Measurements from ENCODE around the gene NAT14.
A peak's percentile ranks its signal among the peaks of the same experiment; 100 is the strongest.

NAT14 gene

GRCh38 chr19:55471266-55471665, 13.7 kb upstream of the NAT14 start:
- peak; percentile 68 for DNase-seq (ENCODE audit: low spot score)

DNA sequence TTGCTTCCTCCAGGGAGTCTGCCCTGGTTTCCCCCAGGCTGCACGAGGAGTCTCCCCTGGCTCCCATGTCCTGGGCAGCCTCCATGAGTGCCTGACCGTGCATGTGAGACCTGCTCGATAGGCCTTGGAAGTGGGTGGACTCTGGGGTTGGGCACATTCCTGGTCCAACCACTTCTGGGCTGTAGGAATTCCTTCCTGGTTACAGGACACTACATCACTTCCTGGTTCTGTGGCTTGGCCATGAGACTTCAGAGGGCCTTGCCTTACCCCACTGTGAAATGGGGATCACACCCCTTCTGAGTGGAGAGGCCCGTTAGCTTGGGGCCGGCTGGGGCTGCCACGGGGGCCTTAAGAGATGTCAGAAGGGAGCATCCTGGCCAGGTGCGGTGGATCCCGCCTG, 12.5 kb upstream of the NAT14 start:
- DNase-seq (ENCODE audit: low spot score), result peak; percentile 99

- peak; percentile 66 for DNase-seq (ENCODE audit: low spot score)
Observed at GRCh38 chr19:55473225-55474012, 11.6 kb upstream of the NAT14 start.

DNA sequence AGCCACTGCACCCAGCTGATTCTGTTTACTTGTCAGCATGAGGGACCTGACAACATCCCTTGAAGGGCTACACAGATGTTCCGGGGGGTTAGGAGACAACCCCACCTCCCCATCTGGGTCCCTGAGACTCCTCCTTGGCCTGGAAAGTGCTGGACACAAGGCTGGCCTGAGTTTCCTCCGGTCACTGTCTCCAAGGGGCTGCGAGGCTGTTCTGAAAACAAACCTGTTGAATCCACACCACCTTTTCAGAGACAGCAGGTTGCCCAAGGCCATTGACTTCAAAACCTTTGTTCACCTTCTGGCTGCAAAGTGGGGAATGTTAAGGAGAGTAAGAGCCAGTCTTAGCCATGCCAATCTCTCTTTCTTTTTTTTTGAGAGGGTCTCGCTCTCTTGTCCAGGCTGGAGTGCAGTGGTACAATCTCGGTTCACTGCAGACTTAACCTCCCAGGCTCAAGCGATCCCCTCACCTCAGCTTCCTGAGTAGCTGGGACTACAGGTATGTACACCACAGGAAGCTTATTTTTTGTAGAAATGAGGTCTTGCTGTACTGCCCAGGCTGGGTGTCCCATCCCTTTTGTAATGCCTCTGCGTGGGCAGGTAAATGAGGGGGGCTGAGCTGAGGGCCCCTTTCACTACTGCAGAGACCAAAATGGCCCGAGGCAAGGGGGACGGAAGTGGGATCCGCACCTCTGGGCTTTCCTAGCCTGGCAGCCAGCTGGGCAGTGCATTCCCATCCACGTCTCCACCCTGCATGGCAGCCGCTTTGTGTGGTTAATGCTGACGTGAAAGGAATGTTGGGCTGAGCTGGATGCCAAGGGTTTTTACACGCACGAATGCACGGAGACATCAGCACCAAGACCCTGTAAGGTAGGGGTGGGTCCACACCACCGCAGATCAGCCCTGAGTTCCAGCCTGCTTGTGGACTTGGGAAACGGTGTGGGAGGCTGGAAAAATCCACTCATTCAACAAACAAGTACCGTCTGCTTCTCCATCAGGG, 10.4 kb upstream of the NAT14 start:
- DNase-seq (ENCODE audit: low spot score), result peak; percentile 98

DNA sequence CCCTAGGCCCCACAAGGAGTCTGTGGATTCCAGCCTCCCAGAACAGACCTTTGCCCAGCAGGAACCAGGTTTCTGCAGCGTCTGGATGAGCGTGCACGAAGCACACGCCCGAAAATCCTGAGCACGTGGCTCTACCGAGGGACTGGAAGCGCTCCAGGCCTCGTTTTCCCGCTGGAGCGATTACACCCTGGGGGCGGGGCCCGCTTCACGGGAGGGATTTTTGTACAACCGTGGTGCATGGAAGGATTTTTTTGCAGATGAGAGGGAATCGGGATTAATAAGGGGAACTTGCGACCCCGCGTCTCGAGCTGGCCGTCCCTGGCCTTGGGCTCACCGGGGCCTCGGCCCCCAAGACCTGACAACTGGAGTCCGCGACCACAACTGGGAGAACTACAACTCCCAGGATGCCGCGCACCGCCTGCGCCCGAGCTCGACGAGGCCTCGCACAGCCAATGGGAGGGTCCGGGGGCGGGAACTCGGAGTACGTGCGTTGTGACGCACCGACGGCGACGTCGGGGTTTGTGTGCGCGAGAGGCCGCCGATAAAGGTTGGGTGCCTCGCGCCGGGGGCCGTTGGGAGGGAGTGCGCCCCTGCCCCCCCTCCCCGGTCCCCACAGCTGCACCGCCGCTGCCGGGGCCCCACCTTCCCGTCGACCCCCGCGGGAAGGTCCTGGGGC, 8.8 kb upstream of the NAT14 start, which contains the start of gene ZNF628:
Gene ZNF628 (plus strand): TSS at position 518 of the 676 bp plus-strand sequence. CDS start 3,294 bp downstream, outside the sequence.
- DNase-seq (ENCODE audit: low spot score), result peak; percentile 99

DNA sequence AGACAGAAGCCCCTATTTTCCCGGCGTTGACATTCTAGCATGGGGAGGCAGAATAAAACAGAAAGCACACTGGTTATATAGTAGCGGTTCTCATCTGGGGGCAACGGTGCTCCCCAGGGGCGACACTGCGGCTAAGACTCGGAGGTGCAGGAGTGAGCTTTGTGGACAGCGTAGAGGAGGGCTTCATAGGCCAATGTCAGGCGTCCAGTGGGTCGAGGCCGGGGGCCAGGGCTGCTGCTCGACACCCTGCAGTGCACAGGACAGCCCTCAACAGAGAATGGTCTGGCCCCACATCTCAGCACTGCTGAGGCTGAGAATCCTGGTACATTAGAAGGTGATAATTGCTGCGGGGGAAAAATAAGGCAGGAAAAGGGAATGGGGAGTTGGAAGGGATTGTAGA, 7.1 kb upstream of the NAT14 start:
- DNase-seq (ENCODE audit: low spot score), result no peak

GRCh38 chr19:55478364-55478763, 6.6 kb upstream of the NAT14 start:
- no peak for DNase-seq (ENCODE audit: low spot score)

DNA sequence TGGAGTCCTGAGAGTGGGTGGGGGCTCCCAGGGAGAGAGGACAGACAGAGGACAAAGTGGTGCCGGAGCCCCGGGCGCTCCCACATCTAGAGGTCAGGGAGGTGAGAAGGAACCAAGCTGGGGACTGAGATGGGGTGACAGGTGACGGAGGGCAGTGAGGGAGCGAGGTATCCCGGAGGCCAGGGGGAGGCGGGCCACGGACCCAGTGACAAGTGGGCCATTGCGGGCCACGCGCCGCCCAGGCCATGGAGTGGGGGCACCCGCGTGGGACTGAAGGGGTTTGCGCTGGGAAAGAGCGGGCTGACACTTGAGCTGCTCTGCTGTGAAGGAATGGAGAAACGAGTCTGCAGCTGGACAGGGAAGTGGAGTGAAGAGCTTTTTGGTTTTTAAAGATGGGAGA, 5.9 kb upstream of the NAT14 start:
- DNase-seq (ENCODE audit: low spot score), result no peak

DNA sequence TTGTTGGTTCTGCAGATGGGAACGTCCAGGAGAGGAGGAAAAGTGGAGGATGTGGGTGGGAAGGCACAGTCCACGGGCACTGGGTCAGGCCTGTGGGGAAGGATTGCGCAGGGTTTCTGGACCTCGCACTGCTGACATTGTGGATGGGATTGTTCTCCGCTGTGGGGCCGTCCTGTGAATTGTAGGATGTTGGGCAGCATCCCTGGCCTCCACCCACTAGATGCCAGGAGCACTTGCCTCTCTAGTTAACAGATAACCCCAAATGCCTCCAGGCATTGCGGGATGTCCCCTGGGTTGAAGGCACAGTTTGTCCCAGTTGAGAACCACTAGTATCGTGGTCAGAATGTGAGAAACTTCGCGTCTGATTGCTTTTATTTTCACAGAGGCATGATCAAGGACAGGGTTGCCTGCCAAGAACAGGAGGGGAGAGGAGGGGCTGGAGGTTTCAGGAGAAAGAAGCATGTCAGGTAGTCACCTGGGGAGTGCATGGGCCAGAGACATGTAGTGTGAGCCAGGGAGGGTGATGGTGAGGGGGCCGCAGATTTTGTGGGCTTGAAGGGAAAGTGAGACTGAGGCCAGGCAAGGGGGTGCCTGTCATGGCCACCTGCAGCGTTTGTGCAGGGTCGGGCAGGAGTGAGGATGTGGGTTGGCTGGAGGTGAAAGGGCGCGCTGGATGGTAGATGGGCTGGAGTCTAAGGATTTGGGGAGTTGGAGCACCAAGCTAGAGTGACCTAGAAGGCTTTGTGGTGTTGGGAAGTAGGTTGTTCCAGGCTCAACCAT, 5.3 kb upstream of the NAT14 start:
- DNase-seq (ENCODE audit: low spot score), result no peak

DNA sequence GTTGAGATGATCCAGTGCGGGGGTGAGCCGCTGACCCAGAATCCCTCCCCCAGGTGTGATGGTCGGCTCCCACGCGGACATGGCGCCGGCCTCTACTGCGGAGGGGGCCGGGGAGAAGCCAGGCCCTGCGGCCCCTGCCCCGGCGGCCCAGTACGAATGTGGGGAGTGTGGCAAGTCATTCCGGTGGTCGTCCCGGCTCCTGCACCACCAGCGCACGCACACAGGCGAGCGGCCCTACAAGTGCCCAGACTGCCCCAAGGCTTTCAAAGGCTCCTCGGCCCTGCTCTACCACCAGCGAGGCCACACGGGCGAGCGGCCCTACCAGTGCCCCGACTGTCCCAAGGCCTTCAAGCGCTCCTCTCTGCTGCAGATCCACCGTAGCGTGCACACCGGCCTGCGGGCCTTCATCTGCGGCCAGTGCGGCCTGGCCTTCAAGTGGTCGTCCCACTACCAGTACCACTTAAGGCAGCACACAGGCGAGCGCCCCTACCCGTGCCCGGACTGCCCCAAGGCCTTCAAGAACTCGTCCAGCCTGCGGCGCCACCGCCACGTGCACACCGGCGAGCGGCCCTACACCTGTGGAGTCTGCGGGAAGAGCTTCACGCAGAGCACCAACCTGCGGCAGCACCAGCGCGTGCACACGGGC, 3.7 kb upstream of the NAT14 start:
- no peak for DNase-seq (ENCODE audit: low spot score)

- no peak for DNase-seq (ENCODE audit: low spot score)
Observed at GRCh38 chr19:55481794-55482155, 3.2 kb upstream of the NAT14 start.

DNA sequence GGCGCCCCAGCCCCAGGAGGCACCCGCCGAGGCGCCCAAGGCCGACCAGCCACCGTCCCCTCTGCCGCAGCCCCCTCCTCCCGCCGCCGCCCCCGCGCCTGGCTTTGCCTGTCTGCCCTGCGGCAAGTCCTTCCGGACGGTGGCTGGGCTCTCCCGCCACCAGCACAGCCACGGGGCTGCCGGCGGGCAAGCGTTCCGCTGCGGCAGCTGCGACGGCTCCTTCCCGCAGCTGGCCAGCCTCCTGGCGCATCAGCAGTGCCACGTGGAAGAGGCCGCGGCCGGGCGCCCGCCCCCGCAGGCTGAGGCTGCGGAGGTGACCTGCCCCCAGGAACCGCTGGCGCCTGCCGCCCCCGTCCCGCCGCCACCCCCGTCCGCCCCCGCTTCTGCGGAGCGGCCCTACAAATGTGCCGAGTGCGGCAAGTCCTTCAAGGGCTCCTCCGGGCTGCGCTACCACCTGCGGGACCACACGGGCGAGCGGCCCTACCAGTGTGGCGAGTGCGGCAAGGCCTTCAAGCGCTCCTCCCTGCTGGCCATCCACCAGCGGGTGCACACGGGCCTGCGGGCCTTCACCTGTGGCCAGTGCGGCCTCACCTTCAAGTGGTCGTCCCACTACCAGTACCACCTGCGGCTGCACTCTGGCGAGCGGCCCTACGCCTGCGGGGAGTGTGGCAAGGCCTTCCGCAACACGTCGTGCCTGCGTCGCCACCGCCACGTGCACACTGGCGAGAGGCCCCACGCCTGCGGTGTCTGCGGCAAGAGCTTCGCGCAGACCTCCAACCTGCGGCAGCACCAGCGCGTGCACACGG, 2.6 kb upstream of the NAT14 start:
- no peak for DNase-seq (ENCODE audit: low spot score)

DNA sequence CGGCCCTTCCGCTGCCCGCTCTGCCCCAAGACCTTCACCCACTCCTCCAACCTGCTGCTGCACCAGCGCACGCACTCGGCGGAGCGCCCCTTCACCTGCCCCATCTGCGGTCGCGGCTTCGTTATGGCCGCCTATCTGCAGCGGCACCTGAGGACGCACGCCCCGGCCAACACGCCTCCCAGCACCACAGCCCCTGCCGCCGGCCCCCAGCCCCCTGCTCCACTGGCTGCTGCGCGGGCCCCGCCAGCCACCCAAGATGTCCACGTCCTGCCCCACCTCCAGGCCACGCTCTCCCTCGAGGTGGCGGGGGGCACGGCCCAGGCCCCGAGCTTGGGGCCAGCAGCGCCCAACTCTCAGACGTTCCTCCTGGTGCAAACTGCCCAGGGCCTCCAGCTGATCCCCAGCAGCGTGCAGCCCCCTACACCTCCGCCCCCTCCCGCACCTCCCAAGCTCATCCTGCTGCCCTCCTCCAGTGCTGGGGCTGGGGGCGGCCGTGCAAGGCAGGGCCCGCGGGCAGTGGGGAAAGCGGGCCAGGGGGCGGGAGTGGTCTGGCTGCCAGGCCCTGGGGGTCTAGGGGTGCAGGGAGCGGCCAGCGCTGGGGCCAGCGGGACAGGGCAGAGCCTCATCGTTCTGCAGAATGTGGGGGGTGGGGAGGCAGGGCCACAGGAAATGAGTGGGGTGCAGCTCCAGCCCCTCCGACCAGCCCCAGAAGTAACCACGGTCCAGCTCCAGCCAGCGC, 1.9 kb upstream of the NAT14 start:
- DNase-seq (ENCODE audit: low spot score), result no peak

DNA sequence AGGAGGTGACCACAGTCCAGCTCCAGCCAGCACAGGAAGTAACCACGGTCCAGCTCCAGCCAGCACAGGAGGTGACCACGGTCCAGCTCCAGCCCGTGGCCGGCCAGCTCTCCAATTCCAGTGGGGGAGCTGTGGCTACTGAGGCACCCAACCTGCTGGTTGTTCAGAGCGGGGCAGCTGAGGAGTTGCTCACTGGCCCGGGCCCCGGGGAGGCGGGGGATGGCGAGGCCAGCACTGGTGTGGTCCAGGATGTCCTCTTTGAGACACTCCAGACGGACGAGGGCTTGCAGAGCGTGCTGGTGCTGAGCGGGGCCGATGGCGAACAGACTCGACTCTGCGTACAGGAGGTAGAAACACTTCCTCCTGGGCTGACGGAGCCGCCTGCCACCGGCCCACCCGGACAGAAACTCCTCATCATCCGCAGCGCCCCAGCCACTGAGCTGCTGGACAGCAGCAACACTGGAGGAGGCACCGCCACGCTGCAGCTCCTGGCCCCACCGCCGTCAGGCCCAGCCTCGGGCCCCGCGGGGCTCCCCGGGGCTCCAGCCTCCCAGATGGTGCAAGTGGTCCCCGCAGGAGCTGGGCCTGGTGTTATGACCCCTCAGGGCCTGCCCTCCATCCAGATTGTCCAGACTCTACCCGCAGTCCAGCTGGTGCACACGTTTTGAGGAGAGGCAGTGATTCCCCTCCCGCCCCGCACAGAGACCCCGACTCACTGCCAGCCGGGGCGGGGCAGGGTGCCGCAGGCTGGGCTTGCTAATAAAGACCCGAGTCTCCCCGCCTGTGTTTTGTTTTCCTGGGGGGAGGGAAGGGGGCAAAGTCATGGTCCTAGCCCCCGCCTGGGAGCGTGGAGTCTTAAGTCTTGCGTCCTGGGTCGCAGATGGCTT, 1.0 kb upstream of the NAT14 start:
- DNase-seq (ENCODE audit: low spot score), result no peak

GRCh38 chr19:55485439-55486011, 537 bp downstream of the NAT14 start:
- no peak for DNase-seq (ENCODE audit: low spot score)

DNA sequence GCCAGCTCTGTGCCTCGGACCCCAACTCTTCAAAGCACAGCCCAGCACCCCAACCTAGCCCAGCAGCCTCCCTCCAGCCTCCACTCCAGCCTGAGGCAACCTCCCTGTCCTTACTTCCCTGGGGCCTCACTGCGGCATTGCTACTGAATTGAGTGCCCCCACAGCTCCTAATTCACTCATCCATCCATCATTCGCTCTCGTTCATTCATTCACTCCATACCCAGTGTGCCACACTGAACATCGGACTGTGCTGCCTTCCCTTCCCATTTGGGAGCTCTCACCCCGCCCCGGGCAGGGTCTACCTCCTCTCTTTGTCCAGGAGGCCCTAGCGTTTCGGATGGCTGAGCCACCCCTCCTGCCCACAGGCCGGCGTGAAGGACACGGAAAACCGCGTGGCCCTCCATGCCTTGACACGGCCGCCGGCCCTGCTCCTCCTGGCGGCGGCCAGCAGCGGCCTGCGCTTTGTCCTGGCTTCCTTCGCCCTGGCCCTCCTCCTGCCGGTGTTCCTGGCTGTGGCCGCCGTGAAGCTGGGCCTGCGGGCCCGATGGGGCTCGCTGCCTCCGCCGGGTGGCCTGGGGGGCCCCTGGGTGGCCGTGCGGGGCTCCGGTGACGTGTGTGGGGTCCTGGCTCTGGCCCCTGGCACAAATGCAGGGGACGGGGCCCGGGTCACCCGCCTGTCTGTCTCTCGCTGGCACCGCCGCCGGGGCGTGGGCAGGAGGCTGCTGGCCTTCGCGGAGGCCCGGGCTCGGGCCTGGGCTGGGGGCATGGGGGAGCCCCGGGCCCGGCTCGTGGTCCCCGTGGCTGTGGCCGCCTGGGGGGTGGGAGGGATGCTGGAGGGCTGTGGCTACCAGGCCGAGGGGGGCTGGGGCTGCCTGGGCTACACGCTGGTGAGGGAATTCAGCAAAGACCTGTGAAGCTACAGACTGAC, 1.3 kb downstream of the NAT14 start:
- no peak for DNase-seq (ENCODE audit: low spot score)

All from SW480 (cell line).